ENCODE measurements around the gene WDR19.
"Not testable (repeated sequence)": the region's sequence is repeated elsewhere in the genome, so short reads cannot be mapped to it uniquely, and the experiment has no call there.

DNA sequence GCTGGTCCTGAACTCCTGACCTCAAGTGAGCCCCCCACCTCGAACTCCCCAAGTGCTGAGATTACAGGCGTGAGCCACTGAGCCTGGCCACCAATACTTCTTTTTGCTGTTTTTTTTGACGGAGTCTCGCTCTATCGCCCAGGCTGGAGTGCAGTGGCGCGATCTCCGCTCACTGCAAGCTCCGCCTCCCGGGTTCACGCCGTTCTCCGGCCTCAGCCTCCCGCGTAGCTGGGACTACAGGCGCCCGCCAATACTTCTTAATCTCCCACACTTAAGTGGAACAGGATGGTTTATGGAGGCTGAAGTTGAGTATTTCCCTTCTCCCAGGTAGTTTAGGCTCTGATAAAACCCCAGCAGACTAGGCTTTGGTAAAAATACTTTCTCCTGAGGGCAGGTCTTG, 1.7 kb upstream of the WDR19 start:
- TF ChIP-seq, protein P1, sequence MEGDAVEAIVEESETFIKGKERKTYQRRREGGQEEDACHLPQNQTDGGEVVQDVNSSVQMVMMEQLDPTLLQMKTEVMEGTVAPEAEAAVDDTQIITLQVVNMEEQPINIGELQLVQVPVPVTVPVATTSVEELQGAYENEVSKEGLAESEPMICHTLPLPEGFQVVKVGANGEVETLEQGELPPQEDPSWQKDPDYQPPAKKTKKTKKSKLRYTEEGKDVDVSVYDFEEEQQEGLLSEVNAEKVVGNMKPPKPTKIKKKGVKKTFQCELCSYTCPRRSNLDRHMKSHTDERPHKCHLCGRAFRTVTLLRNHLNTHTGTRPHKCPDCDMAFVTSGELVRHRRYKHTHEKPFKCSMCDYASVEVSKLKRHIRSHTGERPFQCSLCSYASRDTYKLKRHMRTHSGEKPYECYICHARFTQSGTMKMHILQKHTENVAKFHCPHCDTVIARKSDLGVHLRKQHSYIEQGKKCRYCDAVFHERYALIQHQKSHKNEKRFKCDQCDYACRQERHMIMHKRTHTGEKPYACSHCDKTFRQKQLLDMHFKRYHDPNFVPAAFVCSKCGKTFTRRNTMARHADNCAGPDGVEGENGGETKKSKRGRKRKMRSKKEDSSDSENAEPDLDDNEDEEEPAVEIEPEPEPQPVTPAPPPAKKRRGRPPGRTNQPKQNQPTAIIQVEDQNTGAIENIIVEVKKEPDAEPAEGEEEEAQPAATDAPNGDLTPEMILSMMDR (IDR thresholded peaks at IDR 0.05; ENCODE audit: borderline replicate concordance, extremely low read depth, low read length, poor library complexity, severe bottlenecking): not testable (repeated sequence)
- TF ChIP-seq EZH2 (IDR thresholded peaks at IDR 0.05; ENCODE audit: borderline replicate concordance, low read depth, low read length, severe bottlenecking): not testable (repeated sequence)
